Osteoblast (primary cell): ENCODE data around the gene TOR4A. TPM values are rescaled to one million over a fixed set of nuclear protein-coding genes. Genes with fewer than 3 reads are reported as not detected.

Source experiments
- DNase-seq: peaks from one replicate; pipeline ENCODE4 v3.0.0; 2011; ENCODE audit warnings: low spot score, mixed read lengths; ENCODE audit not compliant: insufficient read length; ENCODE audit errors: missing footprints
- H2AFZ ChIP-seq: 2 replicates; pipeline ENCODE4 v1.6.0; 2011; ENCODE audit warnings: mild to moderate bottlenecking, low read length
- H3K27ac ChIP-seq: 2 replicates; pipeline ENCODE4 v1.5.1; 2011; ENCODE audit warnings: mild to moderate bottlenecking, low read depth, low read length, moderate library complexity
- H3K27me3 ChIP-seq: 2 replicates; pipeline ENCODE4 v1.6.0; 2012; ENCODE audit warnings: mild to moderate bottlenecking, control low read depth, inconsistent platforms, low read length, moderate library complexity; ENCODE audit not compliant: insufficient read depth
- H3K36me3 ChIP-seq: 2 replicates; pipeline ENCODE4 v1.5.1; 2011; ENCODE audit warnings: mild to moderate bottlenecking, low read length, control low read depth, moderate library complexity; ENCODE audit not compliant: insufficient read depth
- H3K4me1 ChIP-seq: 2 replicates; pipeline ENCODE4 v1.5.1; 2011; ENCODE audit warnings: mild to moderate bottlenecking, low read length, control low read depth, moderate library complexity; ENCODE audit not compliant: insufficient read depth
- H3K4me2 ChIP-seq: 2 replicates; pipeline ENCODE4 v1.6.0; 2011; ENCODE audit warnings: mild to moderate bottlenecking, low read length; ENCODE audit not compliant: insufficient read depth
- H3K4me3 ChIP-seq: fragments of 200-600 bp; sonication (generic); 3 replicates; pipeline ENCODE4 v1.5.1; 2012; ENCODE audit warnings: mild to moderate bottlenecking, low read length, inconsistent platforms; ENCODE audit not compliant: insufficient read depth
- H3K79me2 ChIP-seq: 2 replicates; pipeline ENCODE4 v1.6.0; 2012; ENCODE audit warnings: mild to moderate bottlenecking, low read length, control low read depth, inconsistent platforms; ENCODE audit not compliant: insufficient read depth
- H3K9me3 ChIP-seq: 2 replicates; pipeline ENCODE4 v1.5.1; 2011; ENCODE audit warnings: low read depth, low read length, control low read depth
- H4K20me1 ChIP-seq: 2 replicates; pipeline ENCODE4 v1.6.0; 2012; ENCODE audit warnings: mild to moderate bottlenecking, low read length, control low read depth; ENCODE audit not compliant: insufficient read depth
- CTCF ChIP-seq: IDR thresholded peaks from 2 replicates; pipeline ENCODE4 v1.5.1; 2011; ENCODE audit warnings: mild to moderate bottlenecking, low read depth, low read length, moderate library complexity; ENCODE audit errors: extremely low read depth
- total RNA-seq: library from RNA; depleted of rRNA; stranded (reverse); fragments of >200 nt; gene quantifications from 2 replicates; pipeline ENCODE4 v1.2.3, GENCODE V29; 2012

TOR4A gene
- total RNA-seq, 1 donor = 2.5 TPM

- Histone ChIP-seq H3K27ac (no peak overlapping the region), H3K79me2 (no peaks in the 10 kb centered on the region), H3K4me3 (no peak overlapping the region), H3K36me3 (no peaks in the 10 kb centered on the region), H3K4me2 (no peak overlapping the region), H3K4me1 (no peaks in the 10 kb centered on the region), H4K20me1 (peaks cover 3% of the 10 kb centered on the region), H3K27me3 (no peaks in the 10 kb centered on the region), H2AFZ (no peak overlapping the region), H3K9me3 (no peaks in the 10 kb centered on the region)
- peak; percentile 88 for DNase-seq
- no peak for TF ChIP-seq CTCF
These were observed 40.4 kb downstream of the TOR4A start for GRCh38 chr9:137317718-137318511.

- Histone ChIP-seq H2AFZ (no peak overlapping the region), H3K9me3 (no peaks in the 10 kb centered on the region), H3K4me1 (no peaks in the 10 kb centered on the region), H4K20me1 (peaks cover 3% of the 10 kb centered on the region), H3K27ac (no peak overlapping the region), H3K79me2 (no peaks in the 10 kb centered on the region), H3K4me2 (no peak overlapping the region), H3K27me3 (no peaks in the 10 kb centered on the region), H3K36me3 (no peaks in the 10 kb centered on the region), H3K4me3 (no peak overlapping the region)
- no peak for TF ChIP-seq CTCF
- DNase-seq = peak; percentile 92
These were observed 41.1 kb downstream of the TOR4A start for GRCh38 chr9:137318602-137319001.

- no peak overlapping the region for H2AFZ ChIP-seq
- no peak overlapping the region for H3K4me2 ChIP-seq
- no peak overlapping the region for H3K27ac ChIP-seq
- no peaks in the 10 kb centered on the region for H3K36me3 ChIP-seq
- peak; percentile 41 for TF ChIP-seq CTCF
- peak; percentile 99 for DNase-seq
- no peak overlapping the region for H3K4me3 ChIP-seq
- H3K9me3 ChIP-seq = no peaks in the 10 kb centered on the region
- H4K20me1 ChIP-seq = peaks cover 3% of the 10 kb centered on the region
- no peaks in the 10 kb centered on the region for H3K4me1 ChIP-seq
- H3K79me2 ChIP-seq = no peaks in the 10 kb centered on the region
- H3K27me3 ChIP-seq = no peaks in the 10 kb centered on the region
These were observed 41.6 kb downstream of the TOR4A start for GRCh38 chr9:137319011-137319738.
